Keratinocyte (primary cell): ENCODE results near the gene FGFR3. TPM values are rescaled to one million over a fixed set of nuclear protein-coding genes. Genes with fewer than 3 reads are reported as not detected.

ENCODE experiments used
- DNase-seq: peaks from one replicate; pipeline ENCODE4 v3.0.0-alpha.2; 2011; ENCODE audit warnings: low read depth, missing footprints, low spot score
- FAIRE-seq: peaks from 2 replicates; lab custom pipeline; 2011; peaks lifted over from hg19 to GRCh38; lab: Jason Lieb, UNC
- H2AFZ ChIP-seq: 2 replicates; pipeline ENCODE4 v1.6.0; 2012; ENCODE audit warnings: low read length, control low read depth, inconsistent platforms; ENCODE audit not compliant: control insufficient read depth
- H3K27ac ChIP-seq: 2 replicates; pipeline ENCODE4 v1.5.1; 2011; ENCODE audit warnings: low read length; ENCODE audit not compliant: control insufficient read depth, insufficient read depth
- H3K27me3 ChIP-seq: 3 replicates; pipeline ENCODE4 v1.6.0; 2011; ENCODE audit warnings: low read length; ENCODE audit not compliant: control insufficient read depth, insufficient read depth; ENCODE audit errors: extremely low read depth
- H3K36me3 ChIP-seq, 2 experiments: 2 replicates in 1 of 2; 3 replicates in 1 of 2; pipeline ENCODE4 v1.5.1; 2011; ENCODE audit warnings: low read length in 2 of 2, mild to moderate bottlenecking in 1 of 2; ENCODE audit not compliant: control insufficient read depth in 2 of 2, insufficient read depth in 2 of 2; ENCODE audit errors: extremely low read depth in 1 of 2
- H3K4me1 ChIP-seq: 3 replicates; pipeline ENCODE4 v1.5.1; 2011; ENCODE audit warnings: low read length; ENCODE audit not compliant: control insufficient read depth, insufficient read depth; ENCODE audit errors: extremely low read depth
- H3K4me2 ChIP-seq: 3 replicates; pipeline ENCODE4 v1.6.0; 2011; ENCODE audit warnings: low read depth, low read length; ENCODE audit not compliant: control insufficient read depth, insufficient read depth; ENCODE audit errors: extremely low read depth
- H3K4me3 ChIP-seq, 3 experiments: fragments of 200-600 bp in 1 of 3; sonication (generic) in 1 of 3; 2 replicates in 2 of 3; 3 replicates in 1 of 3; pipeline ENCODE4 v1.5.1; 2011 to 2016; ENCODE audit warnings: low read length in 3 of 3, mild to moderate bottlenecking in 3 of 3, control low read depth in 2 of 3, inconsistent platforms in 1 of 3, low read depth in 1 of 3, mixed read lengths in 1 of 3, mixed run types in 1 of 3, moderate library complexity in 1 of 3; ENCODE audit not compliant: control insufficient read depth in 2 of 3, insufficient read depth in 2 of 3; ENCODE audit errors: extremely low read depth in 1 of 3
- H3K79me2 ChIP-seq: 2 replicates; pipeline ENCODE4 v1.6.0; 2012; ENCODE audit warnings: low read length; ENCODE audit not compliant: control insufficient read depth, insufficient read depth
- H3K9ac ChIP-seq: 3 replicates; pipeline ENCODE4 v1.6.0; 2011; ENCODE audit warnings: low read length; ENCODE audit not compliant: control insufficient read depth, insufficient read depth; ENCODE audit errors: extremely low read depth
- H3K9me1 ChIP-seq: 3 replicates; pipeline ENCODE4 v1.6.0; 2011; ENCODE audit warnings: low read length; ENCODE audit not compliant: control insufficient read depth, insufficient read depth; ENCODE audit errors: extremely low read depth
- H3K9me3 ChIP-seq: 2 replicates; pipeline ENCODE4 v1.5.1; 2012; ENCODE audit warnings: low read depth, low read length; ENCODE audit not compliant: control insufficient read depth
- H4K20me1 ChIP-seq: 3 replicates; pipeline ENCODE4 v1.6.0; 2011; ENCODE audit warnings: low read length; ENCODE audit not compliant: control insufficient read depth, insufficient read depth; ENCODE audit errors: extremely low read depth
- EZH2 ChIP-seq: IDR thresholded peaks from one replicate; pipeline ENCODE4 v1.6.1; 2012; ENCODE audit warnings: inconsistent platforms, mild to moderate bottlenecking, low read length, moderate library complexity
- dilution Hi-C: fragments of 300-500 bp; cut with MboI; formaldehyde crosslinking; loops from one replicate; pipeline ENCODE4 v1.7.0; 2020; ENCODE audit warnings: low sequenced_read_pairs; ENCODE audit not compliant: extremely low pct_ligation_motif_present
- polyA plus RNA-seq, 5 experiments: library from polyadenylated mRNA; depleted of rRNA in 3 of 5; stranded (reverse) in 3 of 5; stranded (forward) in 1 of 5; unstranded in 1 of 5; fragments of >200 nt; gene quantifications; 1 replicate in 1 of 5; 2 replicates in 3 of 5; 3 replicates in 1 of 5; pipeline versions ENCODE4 v1.2.1 to v1.2.3, GENCODE V29; 2011 to 2012; ENCODE audit warnings: missing spikeins in 2 of 5, low read depth in 1 of 5, low replicate concordance in 1 of 5
- TF ChIP-seq, protein P1 (sequence below), 3 experiments: IDR thresholded peaks in 1 of 3; conservative IDR thresholded peaks in 1 of 3; optimal IDR thresholded peaks in 1 of 3; 2 replicates in 2 of 3; 3 replicates in 1 of 3; pipeline versions ENCODE3 to v1.5.1; 2011; ENCODE audit warnings: low read length in 3 of 3, mild to moderate bottlenecking in 3 of 3, moderate library complexity in 2 of 3, control low read depth in 1 of 3, inconsistent platforms in 1 of 3; ENCODE audit not compliant: insufficient read depth in 2 of 3; ENCODE audit errors: extremely low read depth in 1 of 3

The FGFR3 gene
- polyA plus RNA-seq, 1 donor (not counting 4 experiments of a cell fraction or from before 2014, with no cell fraction given): 45.2 TPM

DNA sequence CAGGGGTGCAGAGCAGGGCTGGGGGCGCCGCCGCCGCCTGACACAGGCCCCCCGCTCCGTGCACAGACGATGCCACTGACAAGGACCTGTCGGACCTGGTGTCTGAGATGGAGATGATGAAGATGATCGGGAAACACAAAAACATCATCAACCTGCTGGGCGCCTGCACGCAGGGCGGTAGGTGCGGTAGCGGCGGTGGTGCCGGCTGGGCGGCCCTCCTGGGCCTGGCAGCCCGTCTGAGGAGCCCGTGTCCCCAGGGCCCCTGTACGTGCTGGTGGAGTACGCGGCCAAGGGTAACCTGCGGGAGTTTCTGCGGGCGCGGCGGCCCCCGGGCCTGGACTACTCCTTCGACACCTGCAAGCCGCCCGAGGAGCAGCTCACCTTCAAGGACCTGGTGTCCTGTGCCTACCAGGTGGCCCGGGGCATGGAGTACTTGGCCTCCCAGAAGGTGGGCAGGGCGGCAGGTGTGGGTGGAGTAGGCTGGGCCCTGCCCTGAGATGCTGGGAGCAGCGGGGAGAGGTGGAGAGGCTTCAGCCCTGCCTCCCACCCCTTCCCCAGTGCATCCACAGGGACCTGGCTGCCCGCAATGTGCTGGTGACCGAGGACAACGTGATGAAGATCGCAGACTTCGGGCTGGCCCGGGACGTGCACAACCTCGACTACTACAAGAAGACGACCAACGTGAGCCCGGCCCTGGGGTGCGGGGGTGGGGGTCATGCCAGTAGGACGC is 12.6 kb downstream of the FGFR3 start:
- H3K36me3 ChIP-seq: peaks cover 21 to 24% of the 10 kb centered on the region in 2 experiments
- dilution Hi-C loops: no loop called here

DNA sequence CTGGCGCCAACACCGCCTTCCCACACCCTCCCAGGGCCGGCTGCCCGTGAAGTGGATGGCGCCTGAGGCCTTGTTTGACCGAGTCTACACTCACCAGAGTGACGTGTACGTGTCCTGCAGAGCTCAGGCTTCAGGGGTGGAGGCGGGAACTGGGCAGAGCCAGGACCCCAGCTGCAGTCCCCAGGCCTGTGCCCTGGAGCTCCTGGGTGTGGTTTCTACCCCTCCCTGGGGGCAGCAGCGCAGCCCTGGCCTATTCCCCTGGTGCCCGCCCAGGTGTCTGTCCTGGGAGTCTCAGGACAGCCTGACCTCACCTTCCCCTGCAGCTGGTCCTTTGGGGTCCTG is 13.1 kb downstream of the FGFR3 start:
- no peak for TF ChIP-seq EZH2
- TF ChIP-seq, protein P1, sequence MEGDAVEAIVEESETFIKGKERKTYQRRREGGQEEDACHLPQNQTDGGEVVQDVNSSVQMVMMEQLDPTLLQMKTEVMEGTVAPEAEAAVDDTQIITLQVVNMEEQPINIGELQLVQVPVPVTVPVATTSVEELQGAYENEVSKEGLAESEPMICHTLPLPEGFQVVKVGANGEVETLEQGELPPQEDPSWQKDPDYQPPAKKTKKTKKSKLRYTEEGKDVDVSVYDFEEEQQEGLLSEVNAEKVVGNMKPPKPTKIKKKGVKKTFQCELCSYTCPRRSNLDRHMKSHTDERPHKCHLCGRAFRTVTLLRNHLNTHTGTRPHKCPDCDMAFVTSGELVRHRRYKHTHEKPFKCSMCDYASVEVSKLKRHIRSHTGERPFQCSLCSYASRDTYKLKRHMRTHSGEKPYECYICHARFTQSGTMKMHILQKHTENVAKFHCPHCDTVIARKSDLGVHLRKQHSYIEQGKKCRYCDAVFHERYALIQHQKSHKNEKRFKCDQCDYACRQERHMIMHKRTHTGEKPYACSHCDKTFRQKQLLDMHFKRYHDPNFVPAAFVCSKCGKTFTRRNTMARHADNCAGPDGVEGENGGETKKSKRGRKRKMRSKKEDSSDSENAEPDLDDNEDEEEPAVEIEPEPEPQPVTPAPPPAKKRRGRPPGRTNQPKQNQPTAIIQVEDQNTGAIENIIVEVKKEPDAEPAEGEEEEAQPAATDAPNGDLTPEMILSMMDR (optimal IDR thresholded peaks at IDR 0.05 in 1 of 3, IDR thresholded peaks at IDR 0.05 in 1 of 3, conservative IDR thresholded peaks at IDR 0.05 in 1 of 3; ENCODE audit: extremely low read depth in 1 of 3, insufficient read depth in 2 of 3, low read length in 3 of 3): no peak
- no peaks in the 10 kb centered on the region for H3K27me3 ChIP-seq
- no peak overlapping the region for H3K9ac ChIP-seq
- H3K4me3 ChIP-seq: no peak overlapping the region
- FAIRE-seq: no peak
- no peaks in the 10 kb centered on the region for H3K79me2 ChIP-seq
- no peak overlapping the region for H2AFZ ChIP-seq
- no peaks in the 10 kb centered on the region for H3K4me1 ChIP-seq
- no peak for DNase-seq
- H4K20me1 ChIP-seq: peaks cover 7% of the 10 kb centered on the region
- H3K36me3 ChIP-seq: peaks cover 24 to 25% of the 10 kb centered on the region in 2 experiments
- H3K9me3 ChIP-seq: no peaks in the 10 kb centered on the region
- no peak overlapping the region for H3K27ac ChIP-seq
- no peaks in the 10 kb centered on the region for H3K9me1 ChIP-seq
- no peak overlapping the region for H3K4me2 ChIP-seq
- dilution Hi-C loops: no loop called here

More for the DNA sequence above, 12.6 kb downstream of the FGFR3 start:
- Histone ChIP-seq H3K9ac (no peak overlapping the region), H3K27me3 (no peaks in the 10 kb centered on the region), H3K4me2 (no peak overlapping the region), H3K4me3 (no peak overlapping the region), H3K9me1 (no peaks in the 10 kb centered on the region), H3K4me1 (no peaks in the 10 kb centered on the region), H3K27ac (no peak overlapping the region), H3K9me3 (no peaks in the 10 kb centered on the region), H3K79me2 (no peaks in the 10 kb centered on the region), H4K20me1 (peaks cover 7% of the 10 kb centered on the region), H2AFZ (no peak overlapping the region)
- TF ChIP-seq EZH2: no peak
- TF ChIP-seq, protein P1 (optimal IDR thresholded peaks at IDR 0.05 in 1 of 3, IDR thresholded peaks at IDR 0.05 in 1 of 3, conservative IDR thresholded peaks at IDR 0.05 in 1 of 3; ENCODE audit: extremely low read depth in 1 of 3, insufficient read depth in 2 of 3, low read length in 3 of 3): no peak
- DNase-seq: no peak
- FAIRE-seq: no peak
